ENCODE measurements around the gene KRT37. TPM values are rescaled to one million over a fixed set of nuclear protein-coding genes. Genes with fewer than 3 reads are reported as not detected.
"Not testable (repeated sequence)": the region's sequence is repeated elsewhere in the genome, so short reads cannot be mapped to it uniquely, and the experiment has no call there.

KRT37 gene
- total RNA-seq, 1 donor from 2014 or later: not detected

- H3K27ac Mint-ChIP-seq (ENCODE audit: unreplicated experiment): no peak overlapping the region
- no peaks in the 10 kb centered on the region for H3K4me1 Mint-ChIP-seq (ENCODE audit: low read depth)
- TF ChIP-seq, protein P1, sequence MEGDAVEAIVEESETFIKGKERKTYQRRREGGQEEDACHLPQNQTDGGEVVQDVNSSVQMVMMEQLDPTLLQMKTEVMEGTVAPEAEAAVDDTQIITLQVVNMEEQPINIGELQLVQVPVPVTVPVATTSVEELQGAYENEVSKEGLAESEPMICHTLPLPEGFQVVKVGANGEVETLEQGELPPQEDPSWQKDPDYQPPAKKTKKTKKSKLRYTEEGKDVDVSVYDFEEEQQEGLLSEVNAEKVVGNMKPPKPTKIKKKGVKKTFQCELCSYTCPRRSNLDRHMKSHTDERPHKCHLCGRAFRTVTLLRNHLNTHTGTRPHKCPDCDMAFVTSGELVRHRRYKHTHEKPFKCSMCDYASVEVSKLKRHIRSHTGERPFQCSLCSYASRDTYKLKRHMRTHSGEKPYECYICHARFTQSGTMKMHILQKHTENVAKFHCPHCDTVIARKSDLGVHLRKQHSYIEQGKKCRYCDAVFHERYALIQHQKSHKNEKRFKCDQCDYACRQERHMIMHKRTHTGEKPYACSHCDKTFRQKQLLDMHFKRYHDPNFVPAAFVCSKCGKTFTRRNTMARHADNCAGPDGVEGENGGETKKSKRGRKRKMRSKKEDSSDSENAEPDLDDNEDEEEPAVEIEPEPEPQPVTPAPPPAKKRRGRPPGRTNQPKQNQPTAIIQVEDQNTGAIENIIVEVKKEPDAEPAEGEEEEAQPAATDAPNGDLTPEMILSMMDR (IDR thresholded peaks at IDR 0.05): no peak
- no peak for DNase-seq (ENCODE audit: low spot score)
- peaks cover 9% of the 10 kb centered on the region for H3K27me3 Mint-ChIP-seq (ENCODE audit: low read depth)
- no peaks in the 10 kb centered on the region for H3K9me3 Mint-ChIP-seq (ENCODE audit: low read depth)
- no peaks in the 10 kb centered on the region for H3K36me3 Mint-ChIP-seq (ENCODE audit: low read depth)
- H3K4me3 Mint-ChIP-seq (ENCODE audit: unreplicated experiment): no peak overlapping the region
These were observed 9.6 kb upstream of the KRT37 start for GRCh38 chr17:41434005-41434404.

GRCh38 chr17:41433586-41433985 is 9.2 kb upstream of the KRT37 start:
- H3K27me3 Mint-ChIP-seq (ENCODE audit: low read depth): peaks cover 9% of the 10 kb centered on the region
- H3K36me3 Mint-ChIP-seq (ENCODE audit: low read depth): no peaks in the 10 kb centered on the region
- DNase-seq (ENCODE audit: low spot score): no peak
- H3K4me1 Mint-ChIP-seq (ENCODE audit: low read depth): no peaks in the 10 kb centered on the region
- no peak overlapping the region for H3K4me3 Mint-ChIP-seq (ENCODE audit: unreplicated experiment)
- H3K9me3 Mint-ChIP-seq (ENCODE audit: low read depth): no peaks in the 10 kb centered on the region
- no peak overlapping the region for H3K27ac Mint-ChIP-seq (ENCODE audit: unreplicated experiment)
- TF ChIP-seq, protein P1 (IDR thresholded peaks at IDR 0.05): no peak

- DNase-seq (ENCODE audit: low spot score); H3K4me1 Mint-ChIP-seq (ENCODE audit: low read depth); H3K27me3 Mint-ChIP-seq (ENCODE audit: low read depth); H3K4me3 Mint-ChIP-seq (ENCODE audit: unreplicated experiment); H3K9me3 Mint-ChIP-seq (ENCODE audit: low read depth); H3K27ac Mint-ChIP-seq (ENCODE audit: unreplicated experiment); H3K36me3 Mint-ChIP-seq (ENCODE audit: low read depth): not testable (repeated sequence)
These were observed 6.0 kb upstream of the KRT37 start for GRCh38 chr17:41430376-41430775.

DNA sequence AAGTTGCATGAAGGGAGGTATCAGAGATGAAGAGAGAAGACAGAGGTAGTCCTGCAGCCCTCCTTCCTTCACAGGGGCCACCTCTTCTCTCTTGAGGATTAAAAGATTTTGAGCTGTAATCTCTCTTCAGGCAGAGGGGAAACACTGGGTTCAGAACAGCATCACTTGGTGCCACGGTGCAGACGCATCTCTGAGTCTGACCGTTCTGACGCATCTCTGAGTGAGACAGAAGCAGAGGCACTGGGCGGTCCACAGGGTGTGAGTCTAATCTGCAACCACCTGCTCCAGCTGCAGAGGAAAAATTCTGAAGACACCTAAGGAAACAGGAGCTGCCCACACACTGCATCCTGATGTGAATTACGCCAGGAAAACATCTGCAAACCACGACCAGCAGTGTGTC is 5.3 kb upstream of the KRT37 start:
- Mint-ChIP-seq H3K9me3 (ENCODE audit: low read depth) (no peaks in the 10 kb centered on the region), H3K4me1 (ENCODE audit: low read depth) (no peaks in the 10 kb centered on the region), H3K36me3 (ENCODE audit: low read depth) (no peaks in the 10 kb centered on the region), H3K27ac (ENCODE audit: unreplicated experiment) (no peak overlapping the region), H3K27me3 (ENCODE audit: low read depth) (peaks cover 4% of the 10 kb centered on the region), H3K4me3 (ENCODE audit: unreplicated experiment) (no peak overlapping the region)
- TF ChIP-seq, protein P1 (IDR thresholded peaks at IDR 0.05): no peak
- DNase-seq (ENCODE audit: low spot score): no peak

GRCh38 chr17:41428591-41429291 is 4.4 kb upstream of the KRT37 start:
- Mint-ChIP-seq H3K27ac (ENCODE audit: unreplicated experiment) (no peak overlapping the region), H3K36me3 (ENCODE audit: low read depth) (no peaks in the 10 kb centered on the region), H3K4me3 (ENCODE audit: unreplicated experiment) (no peak overlapping the region), H3K9me3 (ENCODE audit: low read depth) (no peaks in the 10 kb centered on the region), H3K27me3 (ENCODE audit: low read depth) (peaks cover 6% of the 10 kb centered on the region), H3K4me1 (ENCODE audit: low read depth) (no peaks in the 10 kb centered on the region)
- no peak for DNase-seq (ENCODE audit: low spot score)
- TF ChIP-seq, protein P1 (IDR thresholded peaks at IDR 0.05): no peak

DNA sequence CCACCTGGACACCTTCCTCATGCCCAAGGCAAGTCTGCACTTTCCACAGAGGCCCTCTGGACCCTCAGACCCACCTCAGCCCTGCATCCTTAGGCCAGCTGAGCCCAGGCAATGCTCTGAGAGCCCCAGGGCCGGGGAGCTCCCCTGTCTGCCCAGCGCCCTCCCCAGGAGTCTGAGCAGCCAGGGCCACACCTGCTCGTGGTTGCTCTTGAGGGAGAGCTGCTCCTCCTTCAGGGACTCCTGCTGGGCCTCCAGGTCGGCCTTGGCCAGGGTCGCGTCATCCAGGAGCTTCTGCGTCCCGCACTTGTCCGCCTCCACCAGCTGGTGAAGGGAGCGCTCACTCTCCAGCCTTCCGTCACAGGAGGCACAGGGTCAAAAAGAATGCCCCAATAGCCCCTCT is 1.8 kb downstream of the KRT37 start:
- not testable (repeated sequence) for H3K27ac Mint-ChIP-seq (ENCODE audit: unreplicated experiment); H3K4me3 Mint-ChIP-seq (ENCODE audit: unreplicated experiment); H3K27me3 Mint-ChIP-seq (ENCODE audit: low read depth); H3K36me3 Mint-ChIP-seq (ENCODE audit: low read depth); H3K9me3 Mint-ChIP-seq (ENCODE audit: low read depth); H3K4me1 Mint-ChIP-seq (ENCODE audit: low read depth); DNase-seq (ENCODE audit: low spot score)

Data from chondrocyte (in vitro differentiated cells).